LNCaP clone FGC (cell line): Measurements from ENCODE around the gene MCM3AP.
"Not testable (repeated sequence)": the region's sequence is repeated elsewhere in the genome, so short reads cannot be mapped to it uniquely, and the experiment has no call there.

ENCODE experiments used
- DNase-seq: peaks from one replicate; pipeline ENCODE4 v3.0.0-alpha.2; 2011; ENCODE audit warnings: low read depth
- H3K4me3 ChIP-seq: 2 replicates; pipeline ENCODE4 v1.5.1; 2011; ENCODE audit warnings: mild to moderate bottlenecking, low read depth, low read length, control low read depth
- TF ChIP-seq, protein P1 (sequence below): IDR thresholded peaks from 2 replicates; pipeline ENCODE4 v1.5.1; 2012; ENCODE audit warnings: mild to moderate bottlenecking; ENCODE audit not compliant: control insufficient read depth, insufficient read depth; ENCODE audit errors: extremely low read depth

The MCM3AP gene

DNA sequence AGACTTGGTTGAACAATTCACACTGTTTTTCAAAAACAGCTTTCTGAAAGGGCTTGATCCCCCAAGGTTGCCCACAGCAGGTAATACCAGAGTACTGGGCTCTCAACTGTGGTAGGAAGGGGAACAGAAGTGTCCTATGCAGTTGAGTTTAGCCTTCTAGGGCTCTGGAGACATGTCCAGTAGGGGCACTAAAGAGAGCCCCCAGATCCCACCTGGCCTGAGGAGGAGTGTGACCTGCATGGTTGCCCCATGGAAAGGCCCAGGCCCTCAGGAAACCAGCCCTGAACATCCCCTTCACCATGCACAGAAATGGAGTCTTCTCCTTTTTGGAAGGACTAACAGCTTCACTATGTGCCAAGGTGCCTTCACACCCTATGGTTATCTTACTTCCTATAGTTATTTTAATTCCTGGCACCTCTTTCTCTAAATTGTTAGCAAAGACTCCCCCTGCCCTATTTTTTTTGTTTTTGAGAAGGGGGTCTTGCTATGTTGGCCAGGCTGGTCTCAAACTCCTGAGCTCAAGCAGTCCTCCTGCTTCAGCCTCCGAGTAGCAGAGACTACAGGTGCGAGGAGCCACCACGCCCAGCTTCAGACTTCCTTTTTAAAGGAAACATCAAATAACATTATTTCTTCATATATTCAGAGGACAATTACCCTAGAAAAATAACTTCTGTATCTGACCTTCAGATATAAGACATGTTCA is 40.0 kb downstream of the MCM3AP start:
- DNase-seq = no peak
- H3K4me3 ChIP-seq = no peak overlapping the region
- TF ChIP-seq, protein P1, sequence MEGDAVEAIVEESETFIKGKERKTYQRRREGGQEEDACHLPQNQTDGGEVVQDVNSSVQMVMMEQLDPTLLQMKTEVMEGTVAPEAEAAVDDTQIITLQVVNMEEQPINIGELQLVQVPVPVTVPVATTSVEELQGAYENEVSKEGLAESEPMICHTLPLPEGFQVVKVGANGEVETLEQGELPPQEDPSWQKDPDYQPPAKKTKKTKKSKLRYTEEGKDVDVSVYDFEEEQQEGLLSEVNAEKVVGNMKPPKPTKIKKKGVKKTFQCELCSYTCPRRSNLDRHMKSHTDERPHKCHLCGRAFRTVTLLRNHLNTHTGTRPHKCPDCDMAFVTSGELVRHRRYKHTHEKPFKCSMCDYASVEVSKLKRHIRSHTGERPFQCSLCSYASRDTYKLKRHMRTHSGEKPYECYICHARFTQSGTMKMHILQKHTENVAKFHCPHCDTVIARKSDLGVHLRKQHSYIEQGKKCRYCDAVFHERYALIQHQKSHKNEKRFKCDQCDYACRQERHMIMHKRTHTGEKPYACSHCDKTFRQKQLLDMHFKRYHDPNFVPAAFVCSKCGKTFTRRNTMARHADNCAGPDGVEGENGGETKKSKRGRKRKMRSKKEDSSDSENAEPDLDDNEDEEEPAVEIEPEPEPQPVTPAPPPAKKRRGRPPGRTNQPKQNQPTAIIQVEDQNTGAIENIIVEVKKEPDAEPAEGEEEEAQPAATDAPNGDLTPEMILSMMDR = no peak

DNA sequence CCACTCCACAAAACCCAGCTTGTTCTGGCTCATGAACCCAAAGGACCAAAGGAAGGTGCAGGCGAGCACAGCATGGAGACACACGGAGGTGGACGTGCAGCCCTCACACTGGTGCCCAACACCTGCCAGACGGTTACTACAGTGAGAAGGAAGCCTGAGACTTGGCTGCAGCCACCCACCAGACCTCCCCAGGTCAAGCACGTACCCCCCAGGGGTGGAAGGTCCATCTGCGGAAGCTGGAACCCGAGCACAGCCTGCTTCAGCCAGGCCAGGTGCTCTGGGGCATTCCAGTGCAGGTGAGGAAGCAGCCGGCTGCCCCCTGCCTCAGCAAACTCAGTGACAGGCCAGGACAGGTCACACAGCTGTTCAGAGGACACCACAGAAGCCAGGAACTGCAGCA is 40.8 kb downstream of the MCM3AP start:
- TF ChIP-seq, protein P1 = no peak
- no peak overlapping the region for H3K4me3 ChIP-seq
- no peak for DNase-seq

- no peak overlapping the region for H3K4me3 ChIP-seq
- DNase-seq = no peak
- TF ChIP-seq, protein P1 = no peak
Measured at GRCh38 chr21:46243960-46244361, 41.5 kb downstream of the MCM3AP start.

DNA sequence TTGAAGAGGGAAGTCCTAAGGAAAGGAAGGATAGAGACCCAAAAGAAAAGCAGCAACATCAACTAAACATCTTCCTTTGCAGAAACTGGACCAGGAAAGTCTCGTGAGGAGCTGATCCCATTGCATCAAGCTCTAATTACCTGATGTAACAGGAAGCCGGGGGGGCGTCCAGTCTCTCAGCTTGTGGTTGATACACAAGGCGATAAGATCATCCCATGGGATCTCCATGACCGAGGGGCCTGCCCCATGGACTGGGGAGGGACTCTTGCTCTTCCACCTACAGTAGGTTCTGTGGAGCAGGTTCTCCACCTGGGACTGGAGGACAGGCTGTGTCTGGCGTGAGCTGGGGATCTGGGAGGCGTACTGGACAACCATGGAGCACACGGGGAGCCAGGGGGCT is 42.1 kb downstream of the MCM3AP start:
- DNase-seq = no peak
- H3K4me3 ChIP-seq = no peak overlapping the region
- TF ChIP-seq, protein P1 = no peak

DNA sequence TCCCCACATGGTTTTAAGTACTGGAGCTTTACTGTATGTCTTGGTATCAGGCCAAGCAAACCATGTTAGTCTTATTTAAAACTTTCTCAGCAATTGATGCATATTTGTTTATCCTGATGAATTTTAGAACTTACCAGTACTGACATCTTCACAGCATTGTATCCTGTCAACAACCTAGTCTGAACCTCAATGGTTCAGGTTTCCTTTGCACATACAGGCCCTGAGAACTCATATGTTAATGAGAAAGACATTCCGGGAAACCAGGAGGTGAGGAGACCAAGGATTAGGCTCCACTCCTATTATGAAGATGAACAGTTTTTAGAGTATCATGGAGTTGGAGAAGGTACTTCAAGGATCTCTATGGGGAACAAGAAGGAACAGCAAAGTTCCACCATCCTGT is 43.8 kb downstream of the MCM3AP start:
- DNase-seq, H3K4me3 ChIP-seq: not testable (repeated sequence)

DNA sequence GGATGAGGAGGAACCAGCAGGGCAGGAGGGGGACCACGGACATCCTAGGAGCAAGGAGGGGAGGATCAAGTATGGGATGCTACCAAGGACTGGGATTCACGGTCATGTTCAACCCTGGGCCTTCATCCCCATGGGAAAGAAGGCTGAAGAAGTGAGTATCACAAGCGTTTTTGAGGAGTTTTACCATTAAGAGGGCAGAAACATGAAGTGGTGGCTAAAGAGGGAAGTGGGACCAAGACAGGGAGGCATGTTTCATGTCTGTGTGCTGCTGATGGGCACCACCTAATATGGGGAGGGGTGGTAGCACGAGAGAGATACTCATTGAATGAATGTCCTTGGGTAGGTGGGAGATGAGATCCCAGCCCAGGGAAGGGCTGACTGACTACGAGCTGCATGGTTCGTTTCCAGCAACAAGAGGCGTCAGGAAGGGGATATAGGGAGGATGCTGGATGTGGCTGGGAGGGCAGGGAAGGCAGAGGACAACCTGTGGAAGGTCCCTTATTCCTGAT is 45.5 kb downstream of the MCM3AP start:
- H3K4me3 ChIP-seq = no peak overlapping the region
- DNase-seq = no peak
- TF ChIP-seq, protein P1 = no peak

DNA sequence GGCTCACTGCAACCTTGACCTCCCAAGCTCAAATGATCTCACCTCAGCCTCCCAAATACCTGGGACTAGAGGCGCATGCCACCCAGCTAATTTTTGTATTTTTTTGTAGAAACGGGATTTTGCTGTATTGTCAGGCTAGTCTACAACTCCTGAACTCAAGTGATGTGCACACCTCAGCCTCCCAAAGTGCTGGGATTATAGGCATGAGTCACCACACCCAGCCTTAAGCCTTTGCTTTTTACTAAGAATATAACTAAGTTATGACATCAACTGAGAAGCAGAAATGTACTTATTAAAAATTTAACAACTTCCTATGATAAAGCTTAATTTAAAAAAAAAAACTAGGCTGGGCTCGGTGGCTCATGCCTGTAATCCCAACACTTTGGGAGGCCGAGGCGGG is 47.9 kb downstream of the MCM3AP start:
- DNase-seq = no peak
- TF ChIP-seq, protein P1 = no peak
- H3K4me3 ChIP-seq = no peak overlapping the region
